Activated T-cell treated with anti-CD3 and anti-CD28 coated beads, Interleukin-2, amount 50 U/mL, for 24 hours (primary cell): ENCODE results near the gene NCMAP.
A peak's percentile ranks its signal among the peaks of the same experiment; 100 is the strongest.

Experiments used
- DNase-seq: peaks from one replicate; pipeline ENCODE4 v3.0.0-alpha.2; 2020
- H3K27ac Mint-ChIP-seq: 2 replicates; pipeline ENCODE4 v1.8.0; 2020; ENCODE audit warnings: mild to moderate bottlenecking, mixed read lengths
- H3K27me3 Mint-ChIP-seq: 2 replicates; pipeline ENCODE4 v1.8.0; 2020; ENCODE audit warnings: mixed read lengths
- H3K36me3 Mint-ChIP-seq: 2 replicates; pipeline ENCODE4 v1.8.0; 2020; ENCODE audit warnings: low read depth, mixed read lengths
- H3K4me1 Mint-ChIP-seq: 2 replicates; pipeline ENCODE4 v1.8.0; 2020; ENCODE audit warnings: low read depth, mixed read lengths
- H3K4me3 Mint-ChIP-seq: 2 replicates; pipeline ENCODE4 v1.8.0; 2020; ENCODE audit warnings: mild to moderate bottlenecking, moderate library complexity, mixed read lengths
- H3K9me3 Mint-ChIP-seq: 2 replicates; pipeline ENCODE4 v1.8.0; 2020; ENCODE audit warnings: mixed read lengths

NCMAP gene

GRCh38 chr1:24553931-24554330 lies 2.0 kb upstream of the NCMAP start:
- peak; percentile 14 for DNase-seq
- no peak overlapping the region for H3K27ac Mint-ChIP-seq
- no peaks in the 10 kb centered on the region for H3K9me3 Mint-ChIP-seq
- peaks cover 19% of the 10 kb centered on the region for H3K4me1 Mint-ChIP-seq
- H3K27me3 Mint-ChIP-seq: peaks cover 22% of the 10 kb centered on the region
- H3K36me3 Mint-ChIP-seq: no peaks in the 10 kb centered on the region
- no peak overlapping the region for H3K4me3 Mint-ChIP-seq

GRCh38 chr1:24554714-24555113 lies 1.2 kb upstream of the NCMAP start:
- Mint-ChIP-seq H3K27me3 (peaks cover 22% of the 10 kb centered on the region), H3K4me3 (no peak overlapping the region), H3K36me3 (no peaks in the 10 kb centered on the region), H3K4me1 (peaks cover 19% of the 10 kb centered on the region), H3K27ac (no peak overlapping the region), H3K9me3 (no peaks in the 10 kb centered on the region)
- no peak for DNase-seq

- Mint-ChIP-seq H3K4me3 (peak overlapping the region; percentile 61), H3K36me3 (no peaks in the 10 kb centered on the region), H3K4me1 (peaks cover 19% of the 10 kb centered on the region), H3K9me3 (no peaks in the 10 kb centered on the region), H3K27me3 (peaks cover 22% of the 10 kb centered on the region), H3K27ac (no peak overlapping the region)
- no peak for DNase-seq
Measured at GRCh38 chr1:24556414-24556795, 518 bp downstream of the NCMAP start.

- DNase-seq: no peak
- H3K36me3 Mint-ChIP-seq: no peaks in the 10 kb centered on the region
- no peaks in the 10 kb centered on the region for H3K9me3 Mint-ChIP-seq
- peaks cover 22% of the 10 kb centered on the region for H3K27me3 Mint-ChIP-seq
- H3K4me3 Mint-ChIP-seq: no peak overlapping the region
- peaks cover 19% of the 10 kb centered on the region for H3K4me1 Mint-ChIP-seq
- no peak overlapping the region for H3K27ac Mint-ChIP-seq
Measured at GRCh38 chr1:24557220-24557619, 1.3 kb downstream of the NCMAP start.

GRCh38 chr1:24557711-24558131 lies 1.8 kb downstream of the NCMAP start:
- Mint-ChIP-seq H3K4me3 (no peak overlapping the region), H3K9me3 (no peaks in the 10 kb centered on the region), H3K36me3 (no peaks in the 10 kb centered on the region), H3K27ac (no peak overlapping the region), H3K4me1 (peaks cover 19% of the 10 kb centered on the region), H3K27me3 (peaks cover 22% of the 10 kb centered on the region)
- DNase-seq: no peak

- Mint-ChIP-seq H3K27ac (no peak overlapping the region), H3K4me3 (no peak overlapping the region), H3K4me1 (peaks cover 19% of the 10 kb centered on the region), H3K9me3 (no peaks in the 10 kb centered on the region), H3K27me3 (peaks cover 22% of the 10 kb centered on the region), H3K36me3 (no peaks in the 10 kb centered on the region)
- DNase-seq: no peak
Measured at GRCh38 chr1:24558455-24558854, 2.6 kb downstream of the NCMAP start.

GRCh38 chr1:24558902-24559791 lies 3.3 kb downstream of the NCMAP start:
- Mint-ChIP-seq H3K9me3 (no peaks in the 10 kb centered on the region), H3K4me1 (peaks cover 19% of the 10 kb centered on the region), H3K27ac (no peak overlapping the region), H3K27me3 (peaks cover 22% of the 10 kb centered on the region), H3K4me3 (no peak overlapping the region), H3K36me3 (no peaks in the 10 kb centered on the region)
- DNase-seq: no peak

GRCh38 chr1:24560361-24560760 lies 4.5 kb downstream of the NCMAP start:
- H3K27me3 Mint-ChIP-seq: peaks cover 20% of the 10 kb centered on the region
- no peaks in the 10 kb centered on the region for H3K9me3 Mint-ChIP-seq
- peaks cover 18% of the 10 kb centered on the region for H3K4me1 Mint-ChIP-seq
- no peak overlapping the region for H3K4me3 Mint-ChIP-seq
- no peak for DNase-seq
- H3K36me3 Mint-ChIP-seq: no peaks in the 10 kb centered on the region
- no peak overlapping the region for H3K27ac Mint-ChIP-seq

- peaks cover 3% of the 10 kb centered on the region for H3K27me3 Mint-ChIP-seq
- H3K4me1 Mint-ChIP-seq: peaks cover 8% of the 10 kb centered on the region
- H3K27ac Mint-ChIP-seq: no peak overlapping the region
- H3K9me3 Mint-ChIP-seq: no peaks in the 10 kb centered on the region
- no peak for DNase-seq
- H3K36me3 Mint-ChIP-seq: no peaks in the 10 kb centered on the region
- H3K4me3 Mint-ChIP-seq: no peak overlapping the region
Measured at GRCh38 chr1:24562625-24563024, 6.7 kb downstream of the NCMAP start.

GRCh38 chr1:24564695-24565094 lies 8.8 kb downstream of the NCMAP start:
- H3K27me3 Mint-ChIP-seq: no peaks in the 10 kb centered on the region
- no peak overlapping the region for H3K4me3 Mint-ChIP-seq
- peaks cover 8% of the 10 kb centered on the region for H3K4me1 Mint-ChIP-seq
- no peak for DNase-seq
- no peaks in the 10 kb centered on the region for H3K9me3 Mint-ChIP-seq
- no peak overlapping the region for H3K27ac Mint-ChIP-seq
- no peaks in the 10 kb centered on the region for H3K36me3 Mint-ChIP-seq

GRCh38 chr1:24566236-24566867 lies 10.5 kb downstream of the NCMAP start:
- Mint-ChIP-seq H3K27ac (no peak overlapping the region), H3K9me3 (no peaks in the 10 kb centered on the region), H3K4me3 (no peak overlapping the region), H3K36me3 (no peaks in the 10 kb centered on the region), H3K4me1 (peaks cover 8% of the 10 kb centered on the region), H3K27me3 (no peaks in the 10 kb centered on the region)
- DNase-seq: no peak

- Mint-ChIP-seq H3K9me3 (no peaks in the 10 kb centered on the region), H3K4me3 (no peak overlapping the region), H3K36me3 (no peaks in the 10 kb centered on the region), H3K27ac (no peak overlapping the region), H3K4me1 (peaks cover 13% of the 10 kb centered on the region), H3K27me3 (peaks cover 2% of the 10 kb centered on the region)
- no peak for DNase-seq
Measured at GRCh38 chr1:24567792-24568388, 12.0 kb downstream of the NCMAP start.

- H3K4me3 Mint-ChIP-seq: no peak overlapping the region
- DNase-seq: no peak
- no peaks in the 10 kb centered on the region for H3K36me3 Mint-ChIP-seq
- peaks cover 2% of the 10 kb centered on the region for H3K27me3 Mint-ChIP-seq
- no peaks in the 10 kb centered on the region for H3K9me3 Mint-ChIP-seq
- no peak overlapping the region for H3K27ac Mint-ChIP-seq
- peaks cover 13% of the 10 kb centered on the region for H3K4me1 Mint-ChIP-seq
Measured at GRCh38 chr1:24568475-24568874, 12.6 kb downstream of the NCMAP start.

- peaks cover 2% of the 10 kb centered on the region for H3K27me3 Mint-ChIP-seq
- no peak overlapping the region for H3K27ac Mint-ChIP-seq
- no peak for DNase-seq
- no peaks in the 10 kb centered on the region for H3K36me3 Mint-ChIP-seq
- H3K4me3 Mint-ChIP-seq: no peak overlapping the region
- no peaks in the 10 kb centered on the region for H3K9me3 Mint-ChIP-seq
- H3K4me1 Mint-ChIP-seq: peaks cover 13% of the 10 kb centered on the region
Measured at GRCh38 chr1:24570265-24571125, 14.6 kb downstream of the NCMAP start.
